Spinal cord (tissue), 10 donors: Measurements from ENCODE around the gene BATF2. TPM values are rescaled to one million over a fixed set of nuclear protein-coding genes. Genes with fewer than 3 reads are reported as not detected.

Experiments
- DNase-seq, 6 donors: peaks; one replicate each; pipeline versions ENCODE4 v3.0.0 to v3.0.0-alpha.2; 2013 to 2015; ENCODE audit warnings: low spot score in 6 of 6, low read depth in 4 of 6
- H3K27ac ChIP-seq: one replicate; pipeline ENCODE4 v1.5.1; 2013; ENCODE audit warnings: low read depth, low read length, control low read depth
- H3K27me3 ChIP-seq: one replicate; pipeline ENCODE4 v1.6.1; 2013; ENCODE audit warnings: low read length; ENCODE audit not compliant: control insufficient read depth, insufficient read depth
- H3K36me3 ChIP-seq: one replicate; pipeline ENCODE4 v1.6.1; 2013; ENCODE audit warnings: low read length; ENCODE audit not compliant: control insufficient read depth, insufficient read depth
- H3K4me1 ChIP-seq: one replicate; pipeline ENCODE4 v1.6.1; 2013; ENCODE audit warnings: low read length; ENCODE audit not compliant: control insufficient read depth, insufficient read depth
- H3K4me3 ChIP-seq: one replicate; pipeline ENCODE4 v1.5.1; 2013; ENCODE audit warnings: low read depth, low read length, control low read depth
- H3K9me3 ChIP-seq: one replicate; pipeline ENCODE4 v1.6.1; 2013; ENCODE audit warnings: low read length; ENCODE audit not compliant: control insufficient read depth, insufficient read depth
- WGBS: methylation state at CpG from one replicate; pipeline ENCODE4 v1.1.5; 2013; ENCODE audit warnings: missing lambda C conversion rate; ENCODE audit not compliant: insufficient coverage; 5-methylcytosine and 5-hydroxymethylcytosine counted together
- polyA plus RNA-seq, 2 donors: library from polyadenylated mRNA; unstranded; fragments of 120-200 nt; gene quantifications; one replicate each; pipeline ENCODE4 v1.2.1, GENCODE V29; 2013; ENCODE audit not compliant: insufficient read length in 2 of 2
- total RNA-seq, 2 donors: library from RNA; depleted of rRNA in 1 of 2; stranded (reverse); fragments of 120-200 nt in 1 of 2; fragments of >200 nt in 1 of 2; gene quantifications; one replicate each; pipeline versions ENCODE4 v1.2.3 to v1.2.4, GENCODE V29; 2013 to 2014
- donor health status: healthy.

BATF2 gene
- total and polyA plus RNA-seq, 4 donors = 0.76 to 1.0 (median 0.99) TPM

- WGBS = 100% methylated on average over 1 of the region's 5 CpGs
- Histone ChIP-seq H3K27ac (no peak overlapping the region), H3K27me3 (no peaks in the 10 kb centered on the region)
Measured at GRCh38 chr11:64974124-64974523, 22.6 kb downstream of the BATF2 start.

GRCh38 chr11:64971421-64972233 lies 25.1 kb downstream of the BATF2 start, which contains the start of gene MAJIN:
Gene MAJIN, minus strand, starts transcription at chr11:64972108. Its CDS starts 12,703 bp downstream, at chr11:64959405.
- peak within 1 kb of the TSS; percentile 12 for H3K4me3 ChIP-seq
- no peaks in the 10 kb centered on the region for H3K27me3 ChIP-seq
- no peaks in the 10 kb centered on the region for H3K36me3 ChIP-seq
- peaks cover 13% of the 10 kb centered on the region for H3K4me1 ChIP-seq
- peak; percentile 73 to 97 (median 77) for DNase-seq
- no peaks in the 10 kb centered on the region for H3K9me3 ChIP-seq
- no peak within 1 kb of the TSS for H3K27ac ChIP-seq
- WGBS = 16% methylated on average over 65 of the region's 69 CpGs

More at GRCh38 chr11:64974124-64974523, 22.6 kb downstream of the BATF2 start:
- Histone ChIP-seq H3K9me3 (no peaks in the 10 kb centered on the region), H3K36me3 (no peaks in the 10 kb centered on the region), H3K4me3 (no peak overlapping the region), H3K4me1 (peaks cover 13% of the 10 kb centered on the region)
- DNase-seq = no peak

- Histone ChIP-seq H3K9me3 (no peaks in the 10 kb centered on the region), H3K4me3 (no peak overlapping the region), H3K36me3 (no peaks in the 10 kb centered on the region), H3K27me3 (no peaks in the 10 kb centered on the region), H3K27ac (no peak overlapping the region), H3K4me1 (peaks cover 13% of the 10 kb centered on the region)
- 89% methylated on average over 8 of the region's 8 CpGs for WGBS
- DNase-seq = no peak
Measured at GRCh38 chr11:64970731-64971151, 26.0 kb downstream of the BATF2 start.

GRCh38 chr11:64969209-64969608 lies 27.6 kb downstream of the BATF2 start:
- WGBS = 75% methylated on average over 4 of the region's 5 CpGs
- peak in 2 of 6 donors; percentile 19 to 27 for DNase-seq
- H3K9me3 ChIP-seq = no peaks in the 10 kb centered on the region

GRCh38 chr11:64967375-64967774 lies 29.4 kb downstream of the BATF2 start:
- Histone ChIP-seq H3K4me3 (no peak overlapping the region), H3K9me3 (no peaks in the 10 kb centered on the region), H3K27ac (no peak overlapping the region), H3K27me3 (no peaks in the 10 kb centered on the region), H3K4me1 (peaks cover 12% of the 10 kb centered on the region), H3K36me3 (no peaks in the 10 kb centered on the region)
- DNase-seq = no peak
- WGBS = 92% methylated on average over 3 of the region's 3 CpGs

More at GRCh38 chr11:64969209-64969608, 27.6 kb downstream of the BATF2 start:
- no peaks in the 10 kb centered on the region for H3K36me3 ChIP-seq
- no peaks in the 10 kb centered on the region for H3K27me3 ChIP-seq
- no peak overlapping the region for H3K4me3 ChIP-seq
- H3K4me1 ChIP-seq = peaks cover 13% of the 10 kb centered on the region
- H3K27ac ChIP-seq = no peak overlapping the region

GRCh38 chr11:64963072-64963631 lies 33.6 kb downstream of the BATF2 start:
- Histone ChIP-seq H3K36me3 (no peaks in the 10 kb centered on the region), H3K4me3 (no peak overlapping the region), H3K9me3 (no peaks in the 10 kb centered on the region), H3K4me1 (no peaks in the 10 kb centered on the region), H3K27me3 (no peaks in the 10 kb centered on the region), H3K27ac (no peak overlapping the region)
- 90% methylated on average over 4 of the region's 5 CpGs for WGBS
- no peak for DNase-seq

GRCh38 chr11:64960719-64961118 lies 36.1 kb downstream of the BATF2 start:
- no peak overlapping the region for H3K27ac ChIP-seq
- WGBS = 80% methylated on average over 2 of the region's 4 CpGs
- H3K36me3 ChIP-seq = no peaks in the 10 kb centered on the region
- no peak for DNase-seq
- H3K27me3 ChIP-seq = no peaks in the 10 kb centered on the region
- H3K9me3 ChIP-seq = no peaks in the 10 kb centered on the region
- H3K4me1 ChIP-seq = no peaks in the 10 kb centered on the region
- no peak overlapping the region for H3K4me3 ChIP-seq

GRCh38 chr11:64959498-64959897 lies 37.3 kb downstream of the BATF2 start:
- Histone ChIP-seq H3K4me1 (no peaks in the 10 kb centered on the region), H3K27ac (no peak overlapping the region), H3K36me3 (no peaks in the 10 kb centered on the region), H3K27me3 (no peaks in the 10 kb centered on the region), H3K9me3 (no peaks in the 10 kb centered on the region), H3K4me3 (no peak overlapping the region)
- no CpG with 5 or more reads among the region's 3 CpGs for WGBS
- no peak for DNase-seq

- H3K27me3 ChIP-seq = no peaks in the 10 kb centered on the region
- no peak overlapping the region for H3K27ac ChIP-seq
- no peaks in the 10 kb centered on the region for H3K9me3 ChIP-seq
- DNase-seq = no peak
- no peaks in the 10 kb centered on the region for H3K4me1 ChIP-seq
- no peaks in the 10 kb centered on the region for H3K36me3 ChIP-seq
- no peak overlapping the region for H3K4me3 ChIP-seq
- WGBS = 50% methylated on average over 4 of the region's 5 CpGs
Measured at GRCh38 chr11:64954201-64954600, 42.6 kb downstream of the BATF2 start.

GRCh38 chr11:64951529-64951928 lies 45.2 kb downstream of the BATF2 start:
- no CpG with 5 or more reads among the region's 4 CpGs for WGBS
- H3K9me3 ChIP-seq = no peaks in the 10 kb centered on the region

More at GRCh38 chr11:64951529-64951928, 45.2 kb downstream of the BATF2 start:
- Histone ChIP-seq H3K4me3 (no peak overlapping the region), H3K36me3 (no peaks in the 10 kb centered on the region), H3K27me3 (no peaks in the 10 kb centered on the region), H3K27ac (no peak overlapping the region), H3K4me1 (no peaks in the 10 kb centered on the region)
- DNase-seq = no peak
